ENCODE results near the gene C9orf153.

C9orf153 gene

GRCh38 chr9:86176468-86176867 is 83.0 kb downstream of the C9orf153 start:
- TF ChIP-seq CTCF (IDR thresholded peaks at IDR 0.05; ENCODE audit: insufficient read depth, low read length, poor library complexity, severe bottlenecking) (no peak), EZH2phosphoT487 (conservative IDR thresholded peaks at IDR 0.05; ENCODE audit: low read length) (no peak)
- H3K79me2 ChIP-seq (ENCODE audit: insufficient read depth, low read length): no peaks in the 10 kb centered on the region
- H2AFZ ChIP-seq (ENCODE audit: low read depth, low read length, severe bottlenecking): no peak overlapping the region
- H3K36me3 ChIP-seq (ENCODE audit: low read length): no peaks in the 10 kb centered on the region
- H4K20me1 ChIP-seq (ENCODE audit: low read depth, low read length): no peaks in the 10 kb centered on the region
- no peak overlapping the region for H3K9ac ChIP-seq (ENCODE audit: low read length)
- H3K27ac ChIP-seq (ENCODE audit: low read depth, low read length): no peak overlapping the region
- H3K9me3 ChIP-seq (ENCODE audit: insufficient read depth, low read length): no peaks in the 10 kb centered on the region
- no peaks in the 10 kb centered on the region for H3F3A ChIP-seq (ENCODE audit: insufficient read depth)
- no peaks in the 10 kb centered on the region for H3K9me2 ChIP-seq (replicated peaks; ENCODE audit: insufficient read depth, low read length)
- no peak overlapping the region for H3K4me2 ChIP-seq (ENCODE audit: low read depth, low read length, poor library complexity, severe bottlenecking)
- H3K4me3 ChIP-seq (ENCODE audit: insufficient read depth, low read length, poor library complexity, severe bottlenecking): no peak overlapping the region
- no peaks in the 10 kb centered on the region for H3K27me3 ChIP-seq (ENCODE audit: low read length)

GRCh38 chr9:86175743-86176456 is 83.6 kb downstream of the C9orf153 start:
- Histone ChIP-seq H3K4me2 (ENCODE audit: low read depth, low read length, poor library complexity, severe bottlenecking) (no peak overlapping the region), H3K9me2 (replicated peaks; ENCODE audit: insufficient read depth, low read length) (no peaks in the 10 kb centered on the region), H2AFZ (ENCODE audit: low read depth, low read length, severe bottlenecking) (no peak overlapping the region), H3K9me3 (ENCODE audit: insufficient read depth, low read length) (no peaks in the 10 kb centered on the region), H3K9ac (ENCODE audit: low read length) (no peak overlapping the region), H3K79me2 (ENCODE audit: insufficient read depth, low read length) (no peaks in the 10 kb centered on the region), H3K36me3 (ENCODE audit: low read length) (no peaks in the 10 kb centered on the region), H3K27me3 (ENCODE audit: low read length) (no peaks in the 10 kb centered on the region), H3F3A (ENCODE audit: insufficient read depth) (no peaks in the 10 kb centered on the region), H4K20me1 (ENCODE audit: low read depth, low read length) (no peaks in the 10 kb centered on the region), H3K27ac (ENCODE audit: low read depth, low read length) (no peak overlapping the region), H3K4me3 (ENCODE audit: insufficient read depth, low read length, poor library complexity, severe bottlenecking) (no peak overlapping the region)
- TF ChIP-seq EZH2phosphoT487 (conservative IDR thresholded peaks at IDR 0.05; ENCODE audit: low read length): no peak
- TF ChIP-seq CTCF (IDR thresholded peaks at IDR 0.05; ENCODE audit: insufficient read depth, low read length, poor library complexity, severe bottlenecking): no peak

- Histone ChIP-seq H3K4me2 (ENCODE audit: low read depth, low read length, poor library complexity, severe bottlenecking) (no peak overlapping the region), H4K20me1 (ENCODE audit: low read depth, low read length) (no peaks in the 10 kb centered on the region), H3K9me2 (replicated peaks; ENCODE audit: insufficient read depth, low read length) (no peaks in the 10 kb centered on the region), H3K9ac (ENCODE audit: low read length) (no peak overlapping the region), H3F3A (ENCODE audit: insufficient read depth) (no peaks in the 10 kb centered on the region), H3K27me3 (ENCODE audit: low read length) (no peaks in the 10 kb centered on the region), H3K27ac (ENCODE audit: low read depth, low read length) (no peak overlapping the region), H2AFZ (ENCODE audit: low read depth, low read length, severe bottlenecking) (no peak overlapping the region), H3K79me2 (ENCODE audit: insufficient read depth, low read length) (no peaks in the 10 kb centered on the region), H3K36me3 (ENCODE audit: low read length) (no peaks in the 10 kb centered on the region), H3K4me3 (ENCODE audit: insufficient read depth, low read length, poor library complexity, severe bottlenecking) (no peak overlapping the region), H3K9me3 (ENCODE audit: insufficient read depth, low read length) (no peaks in the 10 kb centered on the region)
- no peak for TF ChIP-seq CTCF (IDR thresholded peaks at IDR 0.05; ENCODE audit: insufficient read depth, low read length, poor library complexity, severe bottlenecking)
Observed at GRCh38 chr9:86175223-86175622, 84.2 kb downstream of the C9orf153 start.
